ENCODE measurements around the gene POLR2I. TPM values are rescaled to one million over a fixed set of nuclear protein-coding genes. Genes with fewer than 3 reads are reported as not detected.
A peak's percentile ranks its signal among the peaks of the same experiment; 100 is the strongest.
"Not testable (repeated sequence)": the region's sequence is repeated elsewhere in the genome, so short reads cannot be mapped to it uniquely, and the experiment has no call there.

The POLR2I gene
- total and polyA plus RNA-seq, 4 donors = 11.4 to 110 (median 61.1) TPM

- DNase-seq (ENCODE audit: low spot score) = no peak
- Histone ChIP-seq H3K9me3 (ENCODE audit: control insufficient read depth in 4 of 4, low read length in 3 of 4) (no peaks in the 10 kb centered on the region), H3K27me3 (ENCODE audit: control insufficient read depth in 4 of 4, insufficient read depth in 4 of 4, low read length in 3 of 4) (no peaks in the 10 kb centered on the region), H3K9ac (ENCODE audit: low read depth in 1 of 2, low read length in 2 of 2) (no peak overlapping the region), H3K4me1 (ENCODE audit: control insufficient read depth in 4 of 4, insufficient read depth in 4 of 4, low read length in 3 of 4) (peaks cover 4 to 14% (median 8%) of the 10 kb centered on the region in 4 donors), H3K27ac (ENCODE audit: low read depth in 1 of 2, low read length in 2 of 2) (no peak overlapping the region), H3K4me3 (ENCODE audit: low read depth in 1 of 3, low read length in 3 of 3) (no peak overlapping the region), H3K36me3 (ENCODE audit: control insufficient read depth in 4 of 4, insufficient read depth in 3 of 4, low read depth in 1 of 4, low read length in 3 of 4) (no peaks in the 10 kb centered on the region)
- 66% methylated on average over 12 of the region's 12 CpGs for WGBS
- TF ChIP-seq JUND (IDR thresholded peaks at IDR 0.05) (peak; percentile 19 to 73), HNF4G (IDR thresholded peaks at IDR 0.05) (no peak), CTCF (IDR thresholded peaks at IDR 0.05; ENCODE audit: low read depth, low read length, missing input control) (no peak), YY1 (IDR thresholded peaks at IDR 0.05) (no peak), EGR1 (IDR thresholded peaks at IDR 0.05; ENCODE audit: low read depth in 2 of 2) (no peak), RXRA (IDR thresholded peaks at IDR 0.05) (peak; percentile 72 to 76), SP1 (IDR thresholded peaks at IDR 0.05) (peak; percentile 24)
Measured at GRCh38 chr19:36136964-36137686, 22.4 kb upstream of the POLR2I start.

- H3K9ac ChIP-seq (ENCODE audit: low read depth in 1 of 2, low read length in 2 of 2); H3K4me1 ChIP-seq (ENCODE audit: control insufficient read depth in 4 of 4, insufficient read depth in 4 of 4, low read length in 3 of 4); H3K27me3 ChIP-seq (ENCODE audit: control insufficient read depth in 4 of 4, insufficient read depth in 4 of 4, low read length in 3 of 4); H3K9me3 ChIP-seq (ENCODE audit: control insufficient read depth in 4 of 4, low read length in 3 of 4); H3K4me3 ChIP-seq (ENCODE audit: low read depth in 1 of 3, low read length in 3 of 3); DNase-seq (ENCODE audit: low spot score); H3K27ac ChIP-seq (ENCODE audit: low read depth in 1 of 2, low read length in 2 of 2); H3K36me3 ChIP-seq (ENCODE audit: control insufficient read depth in 4 of 4, insufficient read depth in 3 of 4, low read depth in 1 of 4, low read length in 3 of 4): not testable (repeated sequence)
- WGBS = 95% methylated on average over 4 of the region's 4 CpGs
Measured at GRCh38 chr19:36134867-36135266, 20.2 kb upstream of the POLR2I start.

GRCh38 chr19:36131221-36131620 lies 16.5 kb upstream of the POLR2I start:
- peak; percentile 55 for TF ChIP-seq NR2F2 (IDR thresholded peaks at IDR 0.05)
- 69% methylated on average over 6 of the region's 6 CpGs for WGBS

GRCh38 chr19:36128392-36128736 lies 13.7 kb upstream of the POLR2I start:
- H3K4me3 ChIP-seq (ENCODE audit: low read depth in 1 of 3, low read length in 3 of 3) = peak overlapping the region; percentile 41 to 55 (median 52)
- H3K36me3 ChIP-seq (ENCODE audit: control insufficient read depth in 4 of 4, insufficient read depth in 3 of 4, low read depth in 1 of 4, low read length in 3 of 4) = peaks cover 2 to 19% (median 8%) of the 10 kb centered on the region in 4 donors
- 4% methylated on average over 10 of the region's 10 CpGs for WGBS
- peak overlapping the region; percentile 17 to 65 for H3K9ac ChIP-seq (ENCODE audit: low read depth in 1 of 2, low read length in 2 of 2)
- no peaks in the 10 kb centered on the region for H3K27me3 ChIP-seq (ENCODE audit: control insufficient read depth in 4 of 4, insufficient read depth in 4 of 4, low read length in 3 of 4)
- peak overlapping the region; percentile 73 to 80 for H3K27ac ChIP-seq (ENCODE audit: low read depth in 1 of 2, low read length in 2 of 2)
- H3K9me3 ChIP-seq (ENCODE audit: control insufficient read depth in 4 of 4, low read length in 3 of 4) = no peaks in the 10 kb centered on the region
- H3K4me1 ChIP-seq (ENCODE audit: control insufficient read depth in 4 of 4, insufficient read depth in 4 of 4, low read length in 3 of 4) = peaks cover 0 to 13% (median 7%) of the 10 kb centered on the region in 4 donors
- no peak for DNase-seq (ENCODE audit: low spot score)
- no peak for TF ChIP-seq SP1 (IDR thresholded peaks at IDR 0.05)
- peak; percentile 53 for TF ChIP-seq TAF1 (conservative IDR thresholded peaks at IDR 0.05)
- TF ChIP-seq HNF4A (conservative IDR thresholded peaks at IDR 0.05) = peak in 1 of 2 donors; percentile 42
- no peak for TF ChIP-seq YY1 (IDR thresholded peaks at IDR 0.05)

More at GRCh38 chr19:36131221-36131620, 16.5 kb upstream of the POLR2I start:
- H3K9me3 ChIP-seq (ENCODE audit: control insufficient read depth in 4 of 4, low read length in 3 of 4); DNase-seq (ENCODE audit: low spot score); H3K27me3 ChIP-seq (ENCODE audit: control insufficient read depth in 4 of 4, insufficient read depth in 4 of 4, low read length in 3 of 4); H3K4me3 ChIP-seq (ENCODE audit: low read depth in 1 of 3, low read length in 3 of 3); H3K9ac ChIP-seq (ENCODE audit: low read depth in 1 of 2, low read length in 2 of 2); H3K36me3 ChIP-seq (ENCODE audit: control insufficient read depth in 4 of 4, insufficient read depth in 3 of 4, low read depth in 1 of 4, low read length in 3 of 4); H3K27ac ChIP-seq (ENCODE audit: low read depth in 1 of 2, low read length in 2 of 2): not testable (repeated sequence)
- peaks cover 0 to 13% (median 7%) of the 10 kb centered on the region in 4 donors for H3K4me1 ChIP-seq (ENCODE audit: control insufficient read depth in 4 of 4, insufficient read depth in 4 of 4, low read length in 3 of 4)
